HG02623 (cell line): ENCODE results near the gene DNASE2B.
"Not testable (repeated sequence)": the region's sequence is repeated elsewhere in the genome, so short reads cannot be mapped to it uniquely, and the experiment has no call there.

Experiments used
- ATAC-seq: cut with Tn5 transposase; IDR thresholded peaks from one replicate; pipeline ENCODE4 v1.9.1; 2021; ENCODE audit warnings: moderate library complexity; ENCODE audit not compliant: unreplicated experiment

The DNASE2B gene

GRCh38 chr1:84412316-84412942 lies 14.1 kb downstream of the DNASE2B start:
- ATAC-seq = no peak

GRCh38 chr1:84415396-84415795 lies 17.1 kb downstream of the DNASE2B start:
- ATAC-seq = no peak

GRCh38 chr1:84422909-84423308 lies 24.6 kb downstream of the DNASE2B start:
- no peak for ATAC-seq

GRCh38 chr1:84424513-84425149 lies 26.3 kb downstream of the DNASE2B start:
- ATAC-seq = no peak

- ATAC-seq = no peak
These were observed 27.0 kb downstream of the DNASE2B start for GRCh38 chr1:84425150-84425896.

GRCh38 chr1:84426376-84426775 lies 28.1 kb downstream of the DNASE2B start:
- no peak for ATAC-seq

GRCh38 chr1:84427250-84428188 lies 29.2 kb downstream of the DNASE2B start:
- no peak for ATAC-seq

- ATAC-seq = no peak
These were observed 30.0 kb downstream of the DNASE2B start for GRCh38 chr1:84428235-84428634.

- no peak for ATAC-seq
These were observed 30.9 kb downstream of the DNASE2B start for GRCh38 chr1:84429231-84429630.

GRCh38 chr1:84430546-84430945 lies 32.3 kb downstream of the DNASE2B start:
- ATAC-seq = no peak

- no peak for ATAC-seq
These were observed 35.2 kb downstream of the DNASE2B start for GRCh38 chr1:84433258-84434080.

- no peak for ATAC-seq
These were observed 35.9 kb downstream of the DNASE2B start for GRCh38 chr1:84434081-84434769.

- ATAC-seq = no peak
These were observed 36.7 kb downstream of the DNASE2B start for GRCh38 chr1:84434801-84435549.

- peak; percentile 44 for ATAC-seq
These were observed 38.8 kb downstream of the DNASE2B start for GRCh38 chr1:84436876-84437655.

- peak; percentile 97 for ATAC-seq
These were observed 44.0 kb downstream of the DNASE2B start for GRCh38 chr1:84442256-84442655.

GRCh38 chr1:84442747-84443646 lies 44.7 kb downstream of the DNASE2B start:
- not testable (repeated sequence) for ATAC-seq

GRCh38 chr1:84448704-84449103 lies 50.4 kb downstream of the DNASE2B start:
- not testable (repeated sequence) for ATAC-seq
